B cell (primary cell): ENCODE results near the gene ATP6V1D. TPM values are rescaled to one million over a fixed set of nuclear protein-coding genes. Genes with fewer than 3 reads are reported as not detected.

Experiments
- ATAC-seq: fragments of 200-7000 bp; cut with Tn5 transposase; one replicate; pipeline ENCODE4 v1.10.0; 2021; ENCODE audit warnings: low read depth, mild to moderate bottlenecking, moderate number of reproducible peaks, moderate library complexity
- CTCF ChIA-PET: fragments of 350-600 bp; sonication (Branson Sonifier 250); formaldehyde crosslinking; loops from one replicate; lab custom pipeline; 2021; ENCODE audit warnings: antibody characterized with exemption, inconsistent platforms; lab: Charles Lee
- POLR2A ChIA-PET: fragments of 350-600 bp; sonication (Branson Sonifier 250); formaldehyde crosslinking; loops from one replicate; lab custom pipeline; 2021; ENCODE audit warnings: antibody characterized with exemption; lab: Charles Lee
- DNase-seq: peaks from one replicate; pipeline ENCODE4 v3.0.0; 2013
- H2AFZ ChIP-seq: 2 replicates; pipeline ENCODE4 v1.6.1; 2012; ENCODE audit warnings: mild to moderate bottlenecking, low read depth, low read length; ENCODE audit not compliant: insufficient read depth, poor library complexity, severe bottlenecking
- H3K27ac ChIP-seq, 2 donors: 1 replicate in 1 of 2; 2 replicates in 1 of 2; pipeline ENCODE4 v1.5.1; 2012 to 2013; ENCODE audit warnings: low read length in 2 of 2, mild to moderate bottlenecking in 2 of 2, moderate library complexity in 1 of 2
- H3K27me3 ChIP-seq, 4 experiments: fragments of 200-600 bp in 1 of 4; sonication (generic) in 1 of 4; replicated peaks in 1 of 4; 1 replicate in 2 of 4; 2 replicates in 2 of 4; pipeline versions ENCODE4 v1.6.1 to v1.7.0; 2013 to 2016; ENCODE audit warnings: low read length in 3 of 4, mild to moderate bottlenecking in 2 of 4, mixed read lengths in 1 of 4, moderate library complexity in 1 of 4; ENCODE audit not compliant: insufficient read depth in 4 of 4, control insufficient read depth in 3 of 4; ENCODE audit errors: control extremely low read depth in 1 of 4
- H3K36me3 ChIP-seq, 2 experiments: replicated peaks in 1 of 2; 1 replicate in 1 of 2; 2 replicates in 1 of 2; pipeline versions ENCODE4 v1.6.1 to v1.7.1; 2013; ENCODE audit warnings: low read length in 1 of 2; ENCODE audit not compliant: insufficient read depth in 2 of 2, control insufficient read depth in 1 of 2; ENCODE audit errors: control extremely low read depth in 1 of 2, extremely low read depth in 1 of 2
- H3K4me1 ChIP-seq, 2 donors: fragments of 200-600 bp in 1 of 2; sonication (generic) in 1 of 2; 1 replicate in 1 of 2; 2 replicates in 1 of 2; pipeline versions ENCODE4 v1.5.1 to v1.6.1; 2013 to 2017; ENCODE audit warnings: low read length in 2 of 2; ENCODE audit not compliant: control insufficient read depth in 2 of 2, insufficient read depth in 2 of 2
- H3K4me2 ChIP-seq: replicated peaks from 2 replicates; pipeline ENCODE3; 2012; ENCODE audit warnings: mild to moderate bottlenecking, low read depth, low read length; ENCODE audit not compliant: poor library complexity, severe bottlenecking
- H3K4me3 ChIP-seq, 5 experiments: fragments of 200-600 bp in 1 of 5; sonication (generic) in 1 of 5; 1 replicate in 3 of 5; 2 replicates in 2 of 5; pipeline versions ENCODE4 v1.5.1 to v1.7.0; 2011 to 2016; ENCODE audit warnings: low read length in 4 of 5, mild to moderate bottlenecking in 4 of 5, low read depth in 2 of 5, control low read depth in 1 of 5, moderate library complexity in 1 of 5; ENCODE audit not compliant: insufficient read depth in 1 of 5; ENCODE audit errors: control extremely low read depth in 1 of 5, extremely low read depth in 1 of 5
- H3K79me2 ChIP-seq: fragments of 200-600 bp; sonication (generic); one replicate; pipeline ENCODE4 v1.6.0; 2016; ENCODE audit warnings: low read length; ENCODE audit not compliant: control insufficient read depth, insufficient read depth
- H3K9ac ChIP-seq: fragments of 200-600 bp; sonication (generic); 2 replicates; pipeline ENCODE4 v1.6.1; 2017; ENCODE audit warnings: mild to moderate bottlenecking, low read length, moderate library complexity
- H3K9me3 ChIP-seq, 3 donors: one replicate each; pipeline versions ENCODE4 v1.6.1 to v1.7.1; 2013; ENCODE audit warnings: low read length in 2 of 3; ENCODE audit not compliant: control insufficient read depth in 2 of 3, insufficient read depth in 1 of 3; ENCODE audit errors: control extremely low read depth in 1 of 3
- H4K20me1 ChIP-seq: 2 replicates; pipeline ENCODE4 v1.6.0; 2012; ENCODE audit warnings: mild to moderate bottlenecking, low read length; ENCODE audit not compliant: insufficient read depth, control insufficient read depth, poor library complexity, severe bottlenecking
- H3K27ac Mint-ChIP-seq: one replicate; pipeline ENCODE4 v1.8.0; 2021; ENCODE audit warnings: mixed read lengths
- H3K27me3 Mint-ChIP-seq: one replicate; pipeline ENCODE4 v1.8.0; 2021; ENCODE audit warnings: mixed read lengths
- H3K4me1 Mint-ChIP-seq: one replicate; pipeline ENCODE4 v1.8.0; 2021; ENCODE audit warnings: mixed read lengths
- H3K4me3 Mint-ChIP-seq: one replicate; pipeline ENCODE4 v1.8.0; 2021; ENCODE audit warnings: mixed read lengths
- H3K9me3 Mint-ChIP-seq: one replicate; pipeline ENCODE4 v1.8.0; 2022; ENCODE audit warnings: mixed read lengths; ENCODE audit not compliant: insufficient read depth
- EZH2 ChIP-seq: IDR thresholded peaks from 2 replicates; pipeline ENCODE4 v1.6.1; 2012; ENCODE audit warnings: borderline replicate concordance, low read depth, mild to moderate bottlenecking, moderate library complexity, low read length; ENCODE audit not compliant: insufficient read depth, poor library complexity, severe bottlenecking
- WGBS: methylation state at CpG from one replicate; pipeline ENCODE4 v1.1.5; 2013; ENCODE audit warnings: missing lambda C conversion rate; ENCODE audit not compliant: insufficient coverage; 5-methylcytosine and 5-hydroxymethylcytosine counted together
- intact Hi-C: fragments of 100-400 bp; cut with micrococcal nuclease; formaldehyde crosslinking; loops from one replicate; pipeline ENCODE4 v1.10.0; 2022
- polyA plus RNA-seq: library from polyadenylated mRNA; depleted of rRNA; stranded (reverse); fragments of >200 nt; gene quantifications from 2 replicates; pipeline ENCODE4 v1.2.3, GENCODE V29; 2012
- total RNA-seq, 2 donors: library from RNA; stranded (reverse); fragments of 120-200 nt in 1 of 2; gene quantifications; 1 replicate in 1 of 2; 2 replicates in 1 of 2; pipeline versions ENCODE4 v1.2.3 to v1.2.4, GENCODE V29; 2013 to 2022
- TF ChIP-seq, protein P1 (sequence below): fragments of 200-600 bp; IDR thresholded peaks from one replicate; pipeline ENCODE4 v1.8.0; 2022; ENCODE audit warnings: antibody characterized with exemption, mild to moderate bottlenecking

ATP6V1D gene
- total and polyA plus RNA-seq, 2 donors (not counting 1 experiment from before 2014, with no cell fraction given), result 6.4 to 35.3 TPM

DNA sequence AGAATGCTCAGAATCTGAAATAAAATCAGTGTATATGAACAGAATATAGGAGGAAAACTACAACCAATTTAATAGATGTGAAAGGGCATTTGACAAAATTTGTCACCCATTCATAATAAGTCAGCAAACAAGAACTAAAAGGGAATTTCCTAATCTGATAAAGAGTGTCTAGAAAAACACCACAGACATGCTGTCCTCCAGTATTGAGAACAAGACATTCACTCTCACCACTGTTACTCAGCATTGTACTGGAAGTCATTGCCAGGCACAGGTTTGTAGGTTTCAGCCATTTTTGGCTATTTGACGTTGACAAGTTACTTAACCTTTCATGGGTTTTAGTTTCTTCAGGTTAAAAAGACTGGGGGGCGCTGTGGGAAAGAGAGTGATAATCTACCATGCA lies 13.7 kb upstream of the ATP6V1D start:
- no peaks in the 10 kb centered on the region for H3K4me1 ChIP-seq
- 100% methylated on average over 1 of the region's 2 CpGs for WGBS
- H3K27ac Mint-ChIP-seq, result no peak overlapping the region

DNA sequence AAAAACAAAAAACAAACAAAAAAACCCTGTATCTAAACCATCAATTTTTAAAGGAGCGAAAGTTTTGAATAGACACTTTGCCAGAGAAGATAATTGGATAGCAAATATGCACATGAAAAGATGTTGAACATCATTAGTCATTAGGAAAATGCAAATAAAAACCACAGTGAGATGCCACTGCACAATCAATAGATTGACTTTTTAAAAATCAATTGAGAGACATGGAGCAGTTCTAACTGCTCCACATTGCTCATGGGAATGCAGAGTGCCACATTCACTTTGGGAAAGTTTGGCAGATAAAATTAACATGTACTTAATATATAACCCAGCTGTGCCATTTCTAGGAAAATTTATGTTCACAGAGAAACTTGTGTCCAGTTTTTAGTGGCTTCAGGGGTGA lies 13.2 kb upstream of the ATP6V1D start:
- CTCF ChIA-PET, result no interaction called here
- Mint-ChIP-seq H3K9me3 (no peaks in the 10 kb centered on the region), H3K27ac (no peak overlapping the region)

More for the DNA sequence above, 13.7 kb upstream of the ATP6V1D start:
- CTCF ChIA-PET, result no interaction called here
- POLR2A ChIA-PET, result no interaction called here
- no peak overlapping the region for H3K9ac ChIP-seq
- intact Hi-C loops, result no loop called here
- H3K4me3 Mint-ChIP-seq, result no peak overlapping the region
- no peak overlapping the region for H3K27ac ChIP-seq
- no peak overlapping the region for H3K4me2 ChIP-seq
- H2AFZ ChIP-seq, result no peak overlapping the region
- no peaks in the 10 kb centered on the region for H3K27me3 ChIP-seq
- H3K36me3 ChIP-seq, result peaks cover 4 to 83% of the 10 kb centered on the region in 2 experiments
- no peaks in the 10 kb centered on the region for H3K9me3 ChIP-seq
- peaks cover 5% of the 10 kb centered on the region for H3K79me2 ChIP-seq
- no peaks in the 10 kb centered on the region for H3K9me3 Mint-ChIP-seq
- no peak overlapping the region for H3K4me3 ChIP-seq
- no peak for ATAC-seq
- no peaks in the 10 kb centered on the region for H3K27me3 Mint-ChIP-seq
- H4K20me1 ChIP-seq, result peaks cover 8% of the 10 kb centered on the region
- no peak for DNase-seq
- no peak for TF ChIP-seq EZH2
- TF ChIP-seq, protein P1, sequence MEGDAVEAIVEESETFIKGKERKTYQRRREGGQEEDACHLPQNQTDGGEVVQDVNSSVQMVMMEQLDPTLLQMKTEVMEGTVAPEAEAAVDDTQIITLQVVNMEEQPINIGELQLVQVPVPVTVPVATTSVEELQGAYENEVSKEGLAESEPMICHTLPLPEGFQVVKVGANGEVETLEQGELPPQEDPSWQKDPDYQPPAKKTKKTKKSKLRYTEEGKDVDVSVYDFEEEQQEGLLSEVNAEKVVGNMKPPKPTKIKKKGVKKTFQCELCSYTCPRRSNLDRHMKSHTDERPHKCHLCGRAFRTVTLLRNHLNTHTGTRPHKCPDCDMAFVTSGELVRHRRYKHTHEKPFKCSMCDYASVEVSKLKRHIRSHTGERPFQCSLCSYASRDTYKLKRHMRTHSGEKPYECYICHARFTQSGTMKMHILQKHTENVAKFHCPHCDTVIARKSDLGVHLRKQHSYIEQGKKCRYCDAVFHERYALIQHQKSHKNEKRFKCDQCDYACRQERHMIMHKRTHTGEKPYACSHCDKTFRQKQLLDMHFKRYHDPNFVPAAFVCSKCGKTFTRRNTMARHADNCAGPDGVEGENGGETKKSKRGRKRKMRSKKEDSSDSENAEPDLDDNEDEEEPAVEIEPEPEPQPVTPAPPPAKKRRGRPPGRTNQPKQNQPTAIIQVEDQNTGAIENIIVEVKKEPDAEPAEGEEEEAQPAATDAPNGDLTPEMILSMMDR, result no peak
- H3K4me1 Mint-ChIP-seq, result peaks cover 7% of the 10 kb centered on the region

More for the DNA sequence above, 13.2 kb upstream of the ATP6V1D start:
- Histone ChIP-seq H3K27me3 (no peaks in the 10 kb centered on the region), H2AFZ (no peak overlapping the region), H3K4me1 (no peaks in the 10 kb centered on the region), H3K4me3 (no peak overlapping the region), H3K9ac (no peak overlapping the region), H3K9me3 (no peaks in the 10 kb centered on the region), H4K20me1 (peaks cover 13% of the 10 kb centered on the region), H3K4me2 (no peak overlapping the region), H3K79me2 (peaks cover 9% of the 10 kb centered on the region), H3K36me3 (peaks cover 4 to 83% of the 10 kb centered on the region in 2 experiments), H3K27ac (no peak overlapping the region)
- TF ChIP-seq EZH2, result no peak
- TF ChIP-seq, protein P1, result no peak
- intact Hi-C loops, result no loop called here
- ATAC-seq, result no peak
- H3K4me1 Mint-ChIP-seq, result peaks cover 9% of the 10 kb centered on the region
- WGBS, result no CpG with 5 or more reads among the region's 1 CpG
- POLR2A ChIA-PET, result no interaction called here
- no peaks in the 10 kb centered on the region for H3K27me3 Mint-ChIP-seq
- no peak for DNase-seq
- H3K4me3 Mint-ChIP-seq, result no peak overlapping the region
